ENCODE measurements around the gene OR2K2. TPM values are rescaled to one million over a fixed set of nuclear protein-coding genes. Genes with fewer than 3 reads are reported as not detected.
"Not testable (repeated sequence)": the region's sequence is repeated elsewhere in the genome, so short reads cannot be mapped to it uniquely, and the experiment has no call there.

OR2K2 gene
- total and polyA plus RNA-seq, 7 donors, result not detected

- H3K27ac ChIP-seq, result peak overlapping the region in 1 of 4 donors; percentile 8
- TF ChIP-seq, protein P1, sequence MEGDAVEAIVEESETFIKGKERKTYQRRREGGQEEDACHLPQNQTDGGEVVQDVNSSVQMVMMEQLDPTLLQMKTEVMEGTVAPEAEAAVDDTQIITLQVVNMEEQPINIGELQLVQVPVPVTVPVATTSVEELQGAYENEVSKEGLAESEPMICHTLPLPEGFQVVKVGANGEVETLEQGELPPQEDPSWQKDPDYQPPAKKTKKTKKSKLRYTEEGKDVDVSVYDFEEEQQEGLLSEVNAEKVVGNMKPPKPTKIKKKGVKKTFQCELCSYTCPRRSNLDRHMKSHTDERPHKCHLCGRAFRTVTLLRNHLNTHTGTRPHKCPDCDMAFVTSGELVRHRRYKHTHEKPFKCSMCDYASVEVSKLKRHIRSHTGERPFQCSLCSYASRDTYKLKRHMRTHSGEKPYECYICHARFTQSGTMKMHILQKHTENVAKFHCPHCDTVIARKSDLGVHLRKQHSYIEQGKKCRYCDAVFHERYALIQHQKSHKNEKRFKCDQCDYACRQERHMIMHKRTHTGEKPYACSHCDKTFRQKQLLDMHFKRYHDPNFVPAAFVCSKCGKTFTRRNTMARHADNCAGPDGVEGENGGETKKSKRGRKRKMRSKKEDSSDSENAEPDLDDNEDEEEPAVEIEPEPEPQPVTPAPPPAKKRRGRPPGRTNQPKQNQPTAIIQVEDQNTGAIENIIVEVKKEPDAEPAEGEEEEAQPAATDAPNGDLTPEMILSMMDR (IDR thresholded peaks at IDR 0.05), result no peak
- TF ChIP-seq POLR2A (IDR thresholded peaks at IDR 0.05), result no peak
- H3K4me3 ChIP-seq, result no peak overlapping the region
- DNase-seq, result no peak
- intact Hi-C loops (cut with DNase I), result loop anchor here (5.0 to 10.0 kb wide), 3 partner anchors 258 to 658 kb away; partner anchors contain the start of gene LPAR1
- H3K27me3 ChIP-seq, result no peaks in the 10 kb centered on the region
- no peaks in the 10 kb centered on the region for H3K9me3 ChIP-seq
- peaks cover 0 to 7% (median 0%) of the 10 kb centered on the region in 4 donors for H3K4me1 ChIP-seq
- H3K36me3 ChIP-seq, result no peaks in the 10 kb centered on the region
- 23 to 72% methylated on average over 2 of the region's 2 CpGs for WGBS, 2 donors
Observed at GRCh38 chr9:111294691-111295451, 35.2 kb downstream of the OR2K2 start.

DNA sequence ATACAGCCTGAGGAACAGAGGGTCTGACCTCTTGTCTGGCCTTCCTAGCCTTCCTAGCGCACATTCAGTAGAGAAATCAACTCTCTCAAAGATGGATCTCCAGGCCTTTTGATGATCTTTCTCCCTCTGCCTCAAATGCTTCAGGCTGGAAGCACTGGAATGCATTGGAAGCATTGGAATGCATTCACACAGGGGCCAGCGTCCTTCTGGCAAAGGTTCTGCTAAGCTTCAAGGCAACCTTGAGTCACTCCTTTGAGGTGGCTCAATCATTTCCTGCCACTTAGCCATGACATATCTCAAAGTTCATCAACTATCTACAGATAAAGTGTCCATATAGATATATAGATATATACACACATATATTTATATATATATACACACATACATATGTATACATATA lies 42.9 kb downstream of the OR2K2 start:
- WGBS, 2 donors, result 84 to 86% methylated on average over 2 of the region's 2 CpGs
- DNase-seq, result no peak
- intact Hi-C loops (cut with DNase I), result no loop called here

DNA sequence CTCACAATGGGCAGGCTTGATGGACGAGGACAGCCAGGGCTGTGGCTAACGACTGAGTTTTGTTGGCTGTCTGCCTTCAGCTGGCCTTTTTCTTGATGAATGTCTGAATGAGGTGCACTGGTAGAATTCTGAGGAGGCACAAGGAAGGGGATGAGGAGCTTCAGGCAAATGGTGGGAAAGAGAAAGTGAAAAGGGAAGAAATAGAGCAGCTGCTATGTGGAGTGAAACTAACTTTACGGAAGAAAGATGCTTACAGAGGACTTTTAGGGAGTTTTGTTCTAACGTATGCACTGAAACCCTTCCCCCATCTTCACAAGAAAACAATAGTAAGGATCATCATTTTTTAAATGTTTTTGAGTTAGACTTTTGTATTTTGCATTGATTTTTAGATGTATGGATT lies 45.3 kb downstream of the OR2K2 start:
- no peak for TF ChIP-seq POLR2A (IDR thresholded peaks at IDR 0.05)
- TF ChIP-seq, protein P1 (IDR thresholded peaks at IDR 0.05), result no peak
- TF ChIP-seq POLR2AphosphoS5 (IDR thresholded peaks at IDR 0.05), result no peak
- no peak for TF ChIP-seq EP300 (IDR thresholded peaks at IDR 0.05)
- Histone ChIP-seq H3K36me3 (no peaks in the 10 kb centered on the region), H3K9me3 (no peaks in the 10 kb centered on the region), H3K27me3 (no peaks in the 10 kb centered on the region), H3K4me1 (no peaks in the 10 kb centered on the region), H3K27ac (peak overlapping the region in 2 of 4 donors; percentile 18 to 25), H3K4me3 (no peak overlapping the region)
- 79 to 81% methylated on average over 4 of the region's 4 CpGs for WGBS, 2 donors
- intact Hi-C loops (cut with DNase I), result no loop called here
- no peak for DNase-seq

More for the DNA sequence above, 42.9 kb downstream of the OR2K2 start:
- H3K27me3 ChIP-seq, result no peaks in the 10 kb centered on the region
- H3K4me3 ChIP-seq, result no peak overlapping the region
- no peaks in the 10 kb centered on the region for H3K36me3 ChIP-seq
- no peak for TF ChIP-seq POLR2A (IDR thresholded peaks at IDR 0.05)
- TF ChIP-seq EP300 (IDR thresholded peaks at IDR 0.05), result no peak
- no peak for TF ChIP-seq POLR2AphosphoS5 (IDR thresholded peaks at IDR 0.05)
- TF ChIP-seq, protein P1 (IDR thresholded peaks at IDR 0.05), result no peak
- H3K4me1 ChIP-seq, result no peaks in the 10 kb centered on the region
- H3K27ac ChIP-seq, result no peak overlapping the region
- no peaks in the 10 kb centered on the region for H3K9me3 ChIP-seq

- Histone ChIP-seq H3K4me1 (no peaks in the 10 kb centered on the region), H3K9me3 (no peaks in the 10 kb centered on the region), H3K27ac (peak overlapping the region in 1 of 4 donors; percentile 41), H3K4me3 (no peak overlapping the region), H3K36me3 (no peaks in the 10 kb centered on the region), H3K27me3 (no peaks in the 10 kb centered on the region)
- intact Hi-C loops (cut with DNase I), result no loop called here
- 77 to 88% methylated on average over 2 of the region's 2 CpGs for WGBS, 2 donors
- TF ChIP-seq, protein P1 (IDR thresholded peaks at IDR 0.05), result no peak
- TF ChIP-seq POLR2AphosphoS5 (IDR thresholded peaks at IDR 0.05), result peak in 2 of 4 donors; percentile 46 to 55
- TF ChIP-seq EP300 (IDR thresholded peaks at IDR 0.05), result no peak
- no peak for DNase-seq
Observed at GRCh38 chr9:111282845-111283244, 47.2 kb downstream of the OR2K2 start.

DNA sequence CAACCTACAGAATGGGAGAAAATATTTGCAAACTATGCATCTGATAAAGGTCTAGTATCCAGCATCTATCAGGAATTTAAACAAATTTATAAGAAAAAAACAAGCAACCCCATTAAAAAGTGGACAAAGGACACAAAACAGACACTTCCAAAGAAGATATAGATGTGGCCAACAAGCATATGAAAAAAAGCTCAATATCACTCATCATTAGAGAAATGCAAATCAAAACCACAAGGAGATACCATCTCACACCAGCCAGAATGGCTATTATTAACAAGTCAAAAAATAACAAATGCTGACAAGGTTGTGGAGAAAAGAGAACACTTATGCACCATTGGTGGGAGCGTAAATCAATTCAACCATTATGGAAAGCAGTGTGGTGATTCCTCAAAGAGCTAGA lies 49.2 kb downstream of the OR2K2 start:
- H3K9me3 ChIP-seq; H3K36me3 ChIP-seq; DNase-seq; H3K27ac ChIP-seq; H3K4me3 ChIP-seq; intact Hi-C loops (cut with DNase I); H3K4me1 ChIP-seq; H3K27me3 ChIP-seq: not testable (repeated sequence)
- 96% methylated on average over 1 of the region's 1 CpG for WGBS, 2 donors

Other genes starting within 250 kb of the OR2K2 start
- gene ECPAS, start 154.2 kb upstream of the OR2K2 start, total RNA-seq, result 10 to 100 TPM; 61.4 to 92.8 (median 75.0) TPM
- gene ECPAS, start 154.2 kb upstream of the OR2K2 start, polyA plus RNA-seq, result 10 to 100 TPM; 17.4 to 24.3 (median 19.9) TPM
- 10 to 100 TPM; 19.7 to 22.7 (median 21.3) TPM for gene ZNF483, start 195.0 kb upstream of the OR2K2 start, total RNA-seq
- gene ZNF483, start 195.0 kb upstream of the OR2K2 start, polyA plus RNA-seq, result under 1 TPM in 2 of 3 donors, not detected in 1; 0.23 to 0.77 TPM